ENCODE measurements around the gene PTPN11. TPM values are rescaled to one million over a fixed set of nuclear protein-coding genes. Genes with fewer than 3 reads are reported as not detected.

The PTPN11 gene
- total RNA-seq, 1 donor from 2014 or later, result 92.1 TPM

- Mint-ChIP-seq H3K27me3 (ENCODE audit: low read depth) (no peaks in the 10 kb centered on the region), H3K27ac (ENCODE audit: unreplicated experiment) (no peak overlapping the region), H3K36me3 (ENCODE audit: low read depth) (no peaks in the 10 kb centered on the region), H3K4me1 (peaks cover 13% of the 10 kb centered on the region), H3K4me3 (no peak overlapping the region), H3K9me3 (no peaks in the 10 kb centered on the region)
- no peak for DNase-seq (ENCODE audit: low read depth, low spot score)
- no peak for TF ChIP-seq CTCF (conservative IDR thresholded peaks at IDR 0.05)
Observed at GRCh38 chr12:112536367-112536730, 117.6 kb downstream of the PTPN11 start.

GRCh38 chr12:112537710-112538396 lies 119.1 kb downstream of the PTPN11 start:
- Mint-ChIP-seq H3K9me3 (no peaks in the 10 kb centered on the region), H3K27ac (ENCODE audit: unreplicated experiment) (peak overlapping the region; percentile 3), H3K4me1 (peaks cover 13% of the 10 kb centered on the region), H3K27me3 (ENCODE audit: low read depth) (no peaks in the 10 kb centered on the region), H3K4me3 (no peak overlapping the region), H3K36me3 (ENCODE audit: low read depth) (no peaks in the 10 kb centered on the region)
- DNase-seq (ENCODE audit: low read depth, low spot score), result no peak
- TF ChIP-seq CTCF (conservative IDR thresholded peaks at IDR 0.05), result no peak

- TF ChIP-seq CTCF (conservative IDR thresholded peaks at IDR 0.05), result no peak
- Mint-ChIP-seq H3K36me3 (ENCODE audit: low read depth) (no peaks in the 10 kb centered on the region), H3K4me3 (no peak overlapping the region), H3K9me3 (no peaks in the 10 kb centered on the region), H3K4me1 (peaks cover 13% of the 10 kb centered on the region), H3K27me3 (ENCODE audit: low read depth) (no peaks in the 10 kb centered on the region), H3K27ac (ENCODE audit: unreplicated experiment) (no peak overlapping the region)
- no peak for DNase-seq (ENCODE audit: low read depth, low spot score)
Observed at GRCh38 chr12:112538740-112539139, 120.0 kb downstream of the PTPN11 start.

- Mint-ChIP-seq H3K9me3 (no peaks in the 10 kb centered on the region), H3K4me3 (no peak overlapping the region), H3K4me1 (peaks cover 13% of the 10 kb centered on the region), H3K27ac (ENCODE audit: unreplicated experiment) (no peak overlapping the region), H3K36me3 (ENCODE audit: low read depth) (no peaks in the 10 kb centered on the region), H3K27me3 (ENCODE audit: low read depth) (no peaks in the 10 kb centered on the region)
- TF ChIP-seq CTCF (conservative IDR thresholded peaks at IDR 0.05), result peak; percentile 32
- no peak for DNase-seq (ENCODE audit: low read depth, low spot score)
Observed at GRCh38 chr12:112539221-112539620, 120.5 kb downstream of the PTPN11 start.

- no peak overlapping the region for H3K4me3 Mint-ChIP-seq
- no peak for DNase-seq (ENCODE audit: low read depth, low spot score)
- no peaks in the 10 kb centered on the region for H3K27me3 Mint-ChIP-seq (ENCODE audit: low read depth)
- TF ChIP-seq CTCF (conservative IDR thresholded peaks at IDR 0.05), result no peak
- no peaks in the 10 kb centered on the region for H3K36me3 Mint-ChIP-seq (ENCODE audit: low read depth)
- no peak overlapping the region for H3K27ac Mint-ChIP-seq (ENCODE audit: unreplicated experiment)
- H3K4me1 Mint-ChIP-seq, result peaks cover 13% of the 10 kb centered on the region
- H3K9me3 Mint-ChIP-seq, result no peaks in the 10 kb centered on the region
Observed at GRCh38 chr12:112540021-112540420, 121.3 kb downstream of the PTPN11 start.

All from neural crest cell (in vitro differentiated cells).